GM10266 (cell line): ENCODE measurements around the gene TMEM121B.

ENCODE experiments used
- DNase-seq: peaks from one replicate; pipeline ENCODE4 v3.0.0; 2012; ENCODE audit errors: extremely low spot score
- TF ChIP-seq, protein P1 (sequence below): IDR thresholded peaks from 2 replicates; pipeline ENCODE4 v1.5.1; 2012; ENCODE audit warnings: mild to moderate bottlenecking, low read depth; ENCODE audit not compliant: control insufficient read depth, insufficient read depth; ENCODE audit errors: missing control alignments

Gene TMEM121B

DNA sequence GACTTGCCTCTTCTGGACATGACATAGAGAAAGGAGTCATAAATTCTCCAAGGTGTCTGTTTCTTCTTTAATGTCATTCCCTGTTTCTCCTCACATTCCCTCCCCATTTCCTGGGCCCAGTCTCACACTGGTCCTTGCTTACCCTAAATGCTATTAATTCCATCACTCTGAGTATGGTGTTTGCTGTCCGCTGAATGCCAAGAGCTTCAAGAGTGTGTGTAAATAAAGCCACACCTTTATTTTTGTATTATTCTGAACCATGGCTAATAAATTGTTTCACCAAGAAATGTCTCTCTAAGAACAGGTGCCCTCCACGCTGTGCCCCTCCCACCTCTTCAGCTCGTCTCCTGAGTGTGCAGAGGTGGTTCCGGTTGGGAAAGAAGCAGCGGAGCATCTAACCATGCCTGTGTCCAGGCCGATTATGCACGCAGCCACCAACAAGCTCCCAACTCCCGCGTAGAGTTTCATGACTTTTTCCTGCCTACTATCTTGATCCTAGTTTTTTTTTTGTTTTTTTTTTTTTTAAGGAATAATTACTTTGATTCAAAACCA is 8.6 kb downstream of the TMEM121B start:
- TF ChIP-seq, protein P1, sequence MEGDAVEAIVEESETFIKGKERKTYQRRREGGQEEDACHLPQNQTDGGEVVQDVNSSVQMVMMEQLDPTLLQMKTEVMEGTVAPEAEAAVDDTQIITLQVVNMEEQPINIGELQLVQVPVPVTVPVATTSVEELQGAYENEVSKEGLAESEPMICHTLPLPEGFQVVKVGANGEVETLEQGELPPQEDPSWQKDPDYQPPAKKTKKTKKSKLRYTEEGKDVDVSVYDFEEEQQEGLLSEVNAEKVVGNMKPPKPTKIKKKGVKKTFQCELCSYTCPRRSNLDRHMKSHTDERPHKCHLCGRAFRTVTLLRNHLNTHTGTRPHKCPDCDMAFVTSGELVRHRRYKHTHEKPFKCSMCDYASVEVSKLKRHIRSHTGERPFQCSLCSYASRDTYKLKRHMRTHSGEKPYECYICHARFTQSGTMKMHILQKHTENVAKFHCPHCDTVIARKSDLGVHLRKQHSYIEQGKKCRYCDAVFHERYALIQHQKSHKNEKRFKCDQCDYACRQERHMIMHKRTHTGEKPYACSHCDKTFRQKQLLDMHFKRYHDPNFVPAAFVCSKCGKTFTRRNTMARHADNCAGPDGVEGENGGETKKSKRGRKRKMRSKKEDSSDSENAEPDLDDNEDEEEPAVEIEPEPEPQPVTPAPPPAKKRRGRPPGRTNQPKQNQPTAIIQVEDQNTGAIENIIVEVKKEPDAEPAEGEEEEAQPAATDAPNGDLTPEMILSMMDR, result no peak

DNA sequence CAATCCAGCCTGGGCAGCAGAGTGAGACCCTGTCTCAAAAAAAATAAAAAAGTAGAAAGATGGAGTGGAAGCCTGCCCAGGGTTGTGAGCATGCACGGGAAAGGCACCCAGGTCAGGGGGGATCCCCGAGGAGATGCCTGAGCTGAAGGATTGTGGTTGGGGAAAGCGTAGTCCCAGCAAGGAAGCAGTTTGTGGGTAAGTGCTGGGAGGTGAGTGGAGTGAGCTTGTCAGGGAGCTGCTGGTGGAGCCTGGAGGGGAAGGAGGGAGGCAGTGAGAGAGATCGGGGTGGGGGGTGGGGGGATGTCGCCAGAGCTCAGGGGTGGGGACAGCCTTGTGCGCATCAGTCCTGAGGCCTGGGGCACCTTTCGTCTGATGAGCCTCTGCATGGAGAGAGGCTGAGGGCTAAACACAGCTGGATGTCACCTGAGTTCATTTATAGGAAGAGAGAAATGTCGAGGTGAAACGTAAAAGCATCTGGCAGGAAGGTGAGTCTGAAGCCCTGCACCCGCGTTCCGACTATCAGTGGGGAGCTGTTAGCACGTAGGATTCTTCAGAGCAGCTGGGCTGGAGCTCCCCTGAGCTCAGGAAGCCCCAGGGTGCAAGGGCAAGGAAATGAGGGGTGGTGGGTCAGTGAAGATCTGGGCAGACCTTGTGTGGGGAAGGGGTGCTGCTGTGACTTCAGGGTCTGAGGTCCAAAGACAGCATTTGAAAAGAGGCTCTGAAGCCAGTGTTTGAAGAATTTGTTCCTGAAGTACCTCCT is 10.2 kb downstream of the TMEM121B start:
- TF ChIP-seq, protein P1, result no peak
- no peak for DNase-seq

More for the DNA sequence above, 8.6 kb downstream of the TMEM121B start:
- DNase-seq, result no peak

DNA sequence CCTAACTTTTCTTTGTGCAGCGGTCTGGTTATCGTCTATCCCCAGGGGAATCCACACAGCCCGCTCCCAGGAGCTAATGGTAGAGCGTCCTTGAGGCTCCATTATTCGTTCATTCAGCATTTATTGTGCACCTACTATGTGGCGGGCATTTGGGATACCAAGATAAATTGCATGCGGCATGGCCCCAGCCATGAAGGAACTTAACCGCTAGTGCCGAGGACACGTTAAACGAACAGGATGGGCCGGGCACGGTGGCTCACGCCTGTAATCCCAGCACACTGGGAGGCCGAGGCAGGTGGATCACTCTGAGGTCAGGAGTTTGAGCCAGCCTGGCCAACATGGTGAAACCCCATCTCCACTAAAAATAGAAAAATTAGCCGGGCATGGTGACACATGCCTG is 11.2 kb downstream of the TMEM121B start:
- no peak for DNase-seq
- TF ChIP-seq, protein P1, result no peak

DNA sequence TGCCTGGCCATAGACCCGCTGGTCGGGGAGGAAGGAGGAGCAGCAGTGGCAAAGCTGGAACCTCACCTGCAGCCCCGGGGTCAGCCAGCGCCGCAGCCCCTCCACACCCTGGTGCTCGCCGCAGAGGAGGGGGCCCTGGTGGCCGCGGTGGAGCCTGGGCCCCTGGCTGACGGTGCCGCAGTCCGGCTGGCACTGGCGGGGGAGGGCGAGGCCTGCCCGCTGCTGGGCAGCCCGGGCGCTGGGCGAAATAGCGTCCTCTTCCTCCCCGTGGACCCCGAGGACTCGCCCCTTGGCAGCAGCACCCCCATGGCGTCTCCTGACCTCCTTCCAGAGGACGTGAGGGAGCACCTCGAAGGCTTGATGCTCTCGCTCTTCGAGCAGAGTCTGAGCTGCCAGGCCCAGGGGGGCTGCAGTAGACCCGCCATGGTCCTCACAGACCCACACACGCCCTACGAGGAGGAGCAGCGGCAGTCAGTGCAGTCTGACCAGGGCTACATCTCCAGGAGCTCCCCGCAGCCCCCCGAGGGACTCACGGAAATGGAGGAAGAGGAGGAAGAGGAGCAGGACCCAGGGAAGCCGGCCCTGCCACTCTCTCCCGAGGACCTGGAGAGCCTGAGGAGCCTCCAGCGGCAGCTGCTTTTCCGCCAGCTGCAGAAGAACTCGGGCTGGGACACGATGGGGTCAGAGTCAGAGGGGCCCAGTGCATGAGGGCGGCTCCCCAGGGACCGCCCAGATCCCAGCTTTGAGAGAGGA is 11.9 kb downstream of the TMEM121B start:
- TF ChIP-seq, protein P1, result no peak
- DNase-seq, result no peak

DNA sequence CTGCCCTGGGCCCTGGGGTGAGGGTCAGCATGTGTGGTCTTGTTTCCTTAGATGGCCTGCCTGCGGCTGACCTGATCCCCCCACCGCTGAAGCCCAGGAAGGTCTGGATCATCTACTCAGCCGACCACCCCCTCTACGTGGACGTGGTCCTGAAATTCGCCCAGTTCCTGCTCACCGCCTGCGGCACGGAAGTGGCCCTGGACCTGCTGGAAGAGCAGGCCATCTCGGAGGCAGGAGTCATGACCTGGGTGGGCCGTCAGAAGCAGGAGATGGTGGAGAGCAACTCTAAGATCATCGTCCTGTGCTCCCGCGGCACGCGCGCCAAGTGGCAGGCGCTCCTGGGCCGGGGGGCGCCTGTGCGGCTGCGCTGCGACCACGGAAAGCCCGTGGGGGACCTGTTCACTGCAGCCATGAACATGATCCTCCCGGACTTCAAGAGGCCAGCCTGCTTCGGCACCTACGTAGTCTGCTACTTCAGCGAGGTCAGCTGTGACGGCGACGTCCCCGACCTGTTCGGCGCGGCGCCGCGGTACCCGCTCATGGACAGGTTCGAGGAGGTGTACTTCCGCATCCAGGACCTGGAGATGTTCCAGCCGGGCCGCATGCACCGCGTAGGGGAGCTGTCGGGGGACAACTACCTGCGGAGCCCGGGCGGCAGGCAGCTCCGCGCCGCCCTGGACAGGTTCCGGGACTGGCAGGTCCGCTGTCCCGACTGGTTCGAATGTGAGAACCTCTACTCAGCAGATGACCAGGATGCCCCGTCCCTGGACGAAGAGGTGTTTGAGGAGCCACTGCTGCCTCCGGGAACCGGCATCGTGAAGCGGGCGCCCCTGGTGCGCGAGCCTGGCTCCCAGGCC is 12.7 kb downstream of the TMEM121B start:
- TF ChIP-seq, protein P1, result no peak
- DNase-seq, result no peak

DNA sequence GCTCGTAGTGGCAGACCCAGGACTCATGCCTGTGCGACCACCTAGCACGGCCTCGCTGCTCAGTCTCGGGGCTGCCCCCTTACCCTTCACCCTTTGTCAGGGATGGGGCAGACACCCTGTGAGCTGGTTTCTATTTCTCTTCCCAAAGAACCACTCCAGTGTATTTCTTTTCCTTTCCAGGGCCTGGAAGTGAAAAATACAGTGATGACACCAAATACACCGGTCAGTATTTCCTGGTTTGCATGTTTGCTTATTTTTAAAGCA is 13.7 kb downstream of the TMEM121B start:
- no peak for DNase-seq
- TF ChIP-seq, protein P1, result no peak
